GOT3 (cell line): ENCODE data around the gene TTLL11.
"Not testable (repeated sequence)": the region's sequence is repeated elsewhere in the genome, so short reads cannot be mapped to it uniquely, and the experiment has no call there.

Experiments used
- DNase-seq: peaks from one replicate; lab custom pipeline; 2025; ENCODE audit warnings: mixed read lengths; lab: John Stamatoyannopoulos, UW

The TTLL11 gene

DNA sequence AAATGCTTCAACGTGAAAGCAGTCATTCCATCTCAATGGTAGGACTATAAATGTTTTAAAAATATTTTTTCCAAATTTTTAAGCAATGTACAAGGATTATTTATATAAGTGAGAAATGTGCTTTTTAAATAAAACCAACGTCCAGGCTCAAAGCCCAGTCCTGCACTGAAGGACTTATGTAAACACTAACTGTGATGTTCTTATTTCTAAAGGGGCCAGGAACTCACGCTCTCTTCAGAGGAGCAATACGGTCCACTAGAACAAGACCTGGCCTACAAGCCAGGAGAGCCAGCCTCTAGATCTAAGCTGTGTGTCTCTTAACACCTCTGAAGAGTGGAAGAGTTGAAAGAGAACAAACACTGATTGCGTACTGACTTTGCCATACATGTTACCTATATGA is 12.1 kb downstream of the TTLL11 start:
- no peak for DNase-seq

DNA sequence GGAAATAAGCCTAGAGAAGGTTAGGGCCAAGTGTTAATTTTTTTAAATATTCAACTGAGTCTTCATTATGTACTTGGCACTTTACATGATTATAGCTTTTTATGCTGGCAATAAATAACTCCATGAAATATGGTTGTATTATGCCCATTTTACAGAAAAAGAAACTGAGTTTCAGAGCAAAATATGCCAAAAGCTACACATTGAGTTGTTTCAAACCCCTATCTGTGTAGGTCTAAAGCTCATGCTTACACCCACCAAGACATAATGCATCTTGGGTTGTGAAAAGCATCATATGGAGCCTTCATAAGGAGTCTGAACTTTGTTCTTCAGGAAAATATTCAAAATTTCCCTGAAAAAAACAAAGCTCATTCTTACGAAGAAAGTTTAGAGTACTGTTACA is 14.6 kb downstream of the TTLL11 start:
- DNase-seq: no peak

DNA sequence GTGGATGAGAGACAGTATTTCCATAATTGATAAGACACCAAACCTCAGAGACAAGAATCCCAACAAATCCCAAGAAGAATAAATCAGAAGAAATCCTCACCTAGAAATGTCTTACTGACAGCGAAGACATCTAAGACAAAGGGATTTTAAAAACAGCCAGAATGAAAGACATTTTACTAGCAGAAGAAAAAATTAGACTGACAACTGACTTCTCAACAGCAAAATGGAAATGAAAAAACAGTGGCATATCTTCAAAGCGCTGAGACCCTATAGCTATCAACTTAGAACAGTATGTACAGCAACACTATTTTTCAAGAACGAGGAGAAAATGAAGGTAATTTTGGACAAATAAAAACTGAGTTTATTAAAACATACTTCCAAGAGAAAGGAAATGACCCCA is 16.3 kb downstream of the TTLL11 start:
- no peak for DNase-seq

DNA sequence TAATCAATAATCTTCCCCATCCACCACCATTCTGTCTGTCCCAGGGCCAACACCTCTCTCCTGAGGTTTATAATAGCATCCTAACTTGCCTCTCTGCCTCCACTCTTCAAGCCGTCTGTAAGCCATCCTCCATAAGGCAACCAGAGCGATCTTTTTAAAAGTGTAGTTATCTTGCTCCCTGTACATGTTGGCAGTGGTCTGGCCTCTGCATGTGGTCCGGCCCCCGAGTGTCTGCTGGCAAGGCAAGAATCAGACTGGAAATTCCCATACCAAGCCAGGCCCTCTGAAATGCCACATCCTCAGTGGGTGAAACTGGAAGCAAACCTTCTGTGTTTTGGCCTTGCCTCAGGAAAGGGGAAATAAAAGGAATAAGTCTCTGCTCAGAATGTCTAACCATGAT is 17.0 kb downstream of the TTLL11 start:
- DNase-seq: no peak

DNA sequence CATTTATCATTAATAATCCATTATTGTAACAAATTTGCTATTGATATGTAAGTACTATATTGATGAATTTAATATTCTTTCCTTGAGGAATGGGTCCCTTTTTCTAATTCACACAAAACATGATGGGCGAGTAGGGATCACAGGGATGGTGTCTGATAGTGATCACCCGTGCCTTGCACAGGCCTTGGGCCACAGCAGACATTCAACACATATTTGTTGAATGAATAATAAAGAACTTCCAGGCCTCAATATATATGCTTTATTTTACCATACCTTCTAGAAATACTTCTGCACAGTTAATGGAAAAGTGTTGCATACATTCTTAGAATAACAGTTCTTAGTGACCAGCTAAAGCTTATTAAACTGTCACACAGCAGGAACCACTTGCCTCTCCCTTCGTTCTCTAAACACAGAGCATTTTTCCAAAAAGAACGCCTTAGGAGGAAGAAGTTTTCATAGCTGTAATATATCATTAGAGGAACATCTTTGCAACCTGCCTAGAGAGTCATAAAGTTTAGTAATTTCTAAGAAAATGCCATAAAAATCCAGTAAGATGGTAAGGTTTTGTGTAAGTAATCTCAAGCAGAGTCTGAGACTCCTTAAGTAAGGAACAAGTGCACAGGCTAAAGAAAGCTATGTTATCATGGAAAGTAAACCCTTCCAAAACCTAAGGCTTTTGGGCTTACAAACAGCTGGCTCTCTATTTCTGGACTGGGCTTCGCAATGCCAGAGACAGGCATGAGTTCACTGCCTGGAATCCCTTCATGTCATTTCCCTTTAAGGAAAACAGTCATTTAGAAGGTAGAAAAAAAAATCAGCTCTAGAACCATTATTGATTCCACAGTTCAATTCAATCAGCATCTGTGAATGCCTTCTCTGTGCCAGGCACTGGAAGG is 17.7 kb downstream of the TTLL11 start:
- no peak for DNase-seq

DNA sequence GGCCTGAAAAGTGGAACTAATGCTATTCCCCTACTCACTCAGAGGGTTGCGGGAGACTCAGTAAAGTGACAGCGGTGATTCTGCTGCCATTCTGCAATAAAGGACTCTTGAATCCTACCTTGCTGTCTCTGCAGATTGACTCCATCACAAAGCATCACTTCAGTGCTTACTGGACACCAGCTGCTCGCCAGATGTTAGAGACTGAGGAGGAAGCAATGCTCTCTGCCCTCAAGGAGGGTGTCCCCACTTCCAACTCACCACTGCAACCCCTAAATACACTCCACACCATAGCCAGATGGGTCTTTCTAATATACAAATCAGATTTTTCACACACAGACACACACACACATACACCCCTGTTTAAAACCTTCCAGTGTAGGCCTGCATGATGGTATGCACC is 21.4 kb downstream of the TTLL11 start:
- DNase-seq: no peak

DNA sequence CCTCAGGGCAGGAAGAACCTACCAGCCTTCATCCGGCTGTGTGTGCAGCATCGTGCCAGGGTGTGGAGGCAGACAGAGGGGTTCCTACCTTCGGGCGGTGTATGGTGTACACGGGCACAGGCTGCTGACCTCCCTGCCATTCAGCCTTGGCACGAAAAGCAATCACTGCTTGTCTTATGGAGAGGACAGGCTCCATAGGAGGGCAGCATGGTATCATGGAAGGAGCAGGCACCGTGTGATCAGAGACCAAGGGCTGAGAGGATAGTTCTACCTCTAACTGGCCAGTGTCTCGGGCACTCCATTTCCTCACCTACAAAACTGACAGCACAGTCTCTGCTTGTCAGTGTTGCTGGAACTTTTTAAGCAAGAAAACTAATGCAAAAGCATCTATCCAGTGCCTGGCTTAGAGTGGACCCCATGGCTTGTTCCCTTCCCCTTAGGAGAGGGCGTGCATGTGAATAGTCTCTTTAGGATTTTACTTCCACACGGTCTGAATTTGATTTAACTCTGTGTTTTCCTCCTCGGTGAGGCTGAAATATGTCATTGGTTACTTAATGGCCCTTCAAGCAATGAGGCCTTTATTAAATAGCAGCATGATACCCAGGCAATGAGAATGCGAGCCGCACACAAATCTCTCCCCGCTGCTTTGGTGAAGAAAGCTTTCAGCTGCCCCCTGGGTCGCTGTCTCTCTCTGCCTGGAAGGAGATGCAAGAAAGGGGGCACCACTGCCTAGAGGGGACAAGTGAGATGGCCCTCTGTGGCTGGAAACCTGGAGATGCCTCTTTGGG is 22.2 kb downstream of the TTLL11 start:
- no peak for DNase-seq

DNA sequence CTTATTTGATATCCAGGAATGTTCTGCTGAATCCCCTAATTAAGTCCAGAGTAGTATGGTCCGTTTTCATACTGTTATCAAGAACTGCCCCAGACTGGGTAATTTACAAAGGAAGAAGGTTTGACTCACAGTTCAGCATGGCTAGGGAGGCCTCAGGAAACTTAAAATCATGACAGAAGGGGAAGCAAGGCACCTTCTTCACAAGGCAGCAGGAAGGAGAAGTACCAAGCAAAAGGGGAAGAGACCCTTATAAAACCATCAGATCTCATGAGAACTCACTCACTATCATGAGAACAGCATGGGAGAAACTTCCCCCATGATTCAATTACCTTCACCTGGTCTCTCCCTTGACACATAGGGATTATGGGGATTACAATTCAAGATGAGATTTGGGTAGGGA is 26.4 kb downstream of the TTLL11 start:
- not testable (repeated sequence) for DNase-seq

DNA sequence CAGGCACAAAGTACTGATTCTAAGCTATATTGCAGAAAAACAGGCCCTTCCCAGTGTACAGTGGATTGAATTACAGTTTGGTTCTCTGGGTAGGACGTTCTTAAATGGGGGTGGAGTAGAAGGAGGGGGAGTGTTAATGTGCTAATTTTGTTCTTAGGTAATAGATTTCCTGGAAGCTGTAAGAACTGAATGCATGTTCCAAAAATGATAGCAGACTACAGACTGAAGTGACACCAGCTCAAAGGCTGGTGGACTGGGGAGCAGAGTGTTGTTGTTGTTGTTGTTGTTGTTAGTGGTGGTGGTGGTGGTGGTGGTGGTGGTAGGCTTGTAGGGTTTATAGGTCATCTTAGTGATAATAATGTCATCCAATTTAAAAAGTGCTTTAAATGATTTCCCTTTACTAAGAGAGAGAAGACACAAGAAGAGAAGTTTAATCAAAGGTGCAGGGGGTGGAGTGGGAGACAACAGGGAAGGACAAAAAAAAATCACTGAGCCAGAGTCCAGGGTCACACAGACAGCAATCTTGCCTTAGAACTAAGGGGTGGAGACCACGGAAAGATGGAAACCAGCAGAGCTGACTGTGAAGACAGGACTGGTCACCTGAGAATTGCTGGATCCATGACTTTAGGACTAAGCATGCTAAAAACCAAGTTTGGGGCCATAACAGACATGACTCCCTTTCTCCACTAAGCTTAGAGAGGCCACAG is 27.0 kb downstream of the TTLL11 start:
- DNase-seq: no peak

DNA sequence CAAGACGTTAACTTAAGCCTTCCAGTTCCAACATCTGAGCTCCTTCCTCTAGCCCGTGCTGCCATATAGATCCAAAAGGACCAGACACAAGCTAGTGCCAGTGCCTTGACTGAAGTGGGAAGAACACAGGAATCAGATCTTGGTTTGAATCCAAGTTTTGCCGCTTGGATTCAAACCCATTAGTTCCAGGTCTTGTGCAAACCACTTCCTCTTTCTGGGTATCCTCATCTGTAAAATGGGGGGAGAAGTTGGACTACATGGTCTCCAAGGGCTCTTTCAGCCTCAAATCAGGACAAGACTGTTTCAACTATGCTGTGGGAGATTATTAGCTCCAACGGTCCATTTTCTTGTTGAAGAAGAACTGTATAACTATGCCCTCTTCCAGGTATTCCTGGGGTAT is 32.6 kb downstream of the TTLL11 start:
- DNase-seq: no peak

DNA sequence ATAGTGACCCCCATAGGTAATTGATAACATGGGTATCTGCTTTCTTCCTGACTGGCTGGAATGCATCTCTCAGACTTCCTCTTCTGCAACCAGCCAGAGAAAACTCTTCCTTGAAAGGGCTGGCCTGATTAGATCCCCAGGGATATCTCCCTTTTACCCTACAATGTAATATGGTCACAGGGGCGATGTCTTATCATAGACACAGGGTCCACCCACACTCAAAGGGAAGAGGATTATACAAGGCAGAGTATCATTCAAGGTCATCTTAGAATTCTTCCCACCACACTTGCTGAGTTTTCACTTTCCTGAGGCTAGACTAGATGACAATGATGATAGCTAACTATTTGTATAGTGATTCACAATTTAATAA is 33.2 kb downstream of the TTLL11 start:
- no peak for DNase-seq

DNA sequence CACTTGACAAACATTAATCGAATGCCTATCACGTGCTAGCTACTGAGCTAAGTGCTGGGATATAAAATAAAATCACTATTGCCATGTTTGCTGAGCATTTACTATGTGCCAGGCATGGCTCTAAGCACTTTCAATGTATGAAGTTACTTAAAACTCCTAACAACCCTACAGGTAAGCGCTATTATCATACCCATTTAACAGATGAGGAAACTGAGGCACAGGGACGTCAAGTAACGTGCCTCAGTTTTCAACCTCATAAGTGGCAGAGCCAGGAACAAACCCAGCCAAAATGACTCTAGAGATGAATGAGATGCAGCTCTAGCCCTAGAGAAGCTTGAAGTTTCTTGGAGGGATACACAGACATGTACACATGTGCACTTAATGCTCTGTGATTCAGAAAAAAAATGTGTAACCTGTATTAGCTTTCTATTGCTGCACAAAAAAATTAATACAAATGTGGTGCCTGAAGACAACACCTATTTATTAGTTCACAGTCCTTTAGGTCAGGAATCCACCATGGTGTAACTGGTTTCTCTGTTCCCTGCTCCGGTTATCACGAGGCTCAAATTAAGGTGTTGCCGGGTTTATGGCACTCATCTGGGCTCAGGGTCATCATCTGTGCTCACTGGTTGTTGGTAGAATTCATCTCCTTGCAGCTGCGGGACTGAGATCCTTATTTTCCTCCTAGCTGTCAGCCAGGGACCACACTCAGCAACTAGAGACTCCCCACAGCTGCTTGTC is 33.7 kb downstream of the TTLL11 start:
- DNase-seq: no peak

DNA sequence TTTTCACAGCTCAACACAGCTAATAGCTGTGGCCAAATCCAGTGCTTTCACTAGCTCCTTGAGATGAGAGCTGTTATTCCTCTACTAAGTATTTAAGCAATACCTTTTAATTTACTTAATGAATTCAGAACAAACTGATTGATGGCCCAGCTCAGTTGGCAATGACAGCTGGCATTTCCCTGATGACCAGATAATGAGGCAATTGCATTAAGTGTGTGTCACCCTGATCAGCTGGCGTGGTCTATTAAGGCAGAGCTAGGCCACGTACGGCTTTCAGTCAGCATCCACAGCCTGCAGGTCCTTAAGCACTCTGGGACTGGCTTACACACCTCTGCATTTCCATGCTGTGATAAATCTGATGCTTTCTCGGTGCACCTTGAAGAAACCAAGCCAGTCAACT is 34.4 kb downstream of the TTLL11 start:
- no peak for DNase-seq

DNA sequence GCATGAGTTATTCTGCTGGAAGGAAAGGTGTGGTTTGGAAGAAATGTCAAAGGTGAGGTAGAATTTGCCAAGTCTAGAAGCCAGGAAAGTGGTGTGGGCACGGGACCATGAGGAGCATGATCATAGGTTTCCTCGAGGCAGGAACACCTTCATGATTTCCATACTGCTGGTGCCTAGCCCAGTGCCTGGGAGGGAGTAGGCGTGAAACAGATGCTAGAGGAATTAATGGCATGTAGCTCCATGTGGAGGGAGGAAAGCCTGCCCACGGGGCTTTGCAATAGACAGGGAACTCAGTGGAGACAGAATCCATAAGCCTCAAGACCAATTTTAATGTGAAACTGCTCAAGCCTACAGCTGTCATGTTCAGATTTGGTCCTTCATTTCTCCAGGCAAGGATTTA is 35.1 kb downstream of the TTLL11 start:
- DNase-seq: no peak

DNA sequence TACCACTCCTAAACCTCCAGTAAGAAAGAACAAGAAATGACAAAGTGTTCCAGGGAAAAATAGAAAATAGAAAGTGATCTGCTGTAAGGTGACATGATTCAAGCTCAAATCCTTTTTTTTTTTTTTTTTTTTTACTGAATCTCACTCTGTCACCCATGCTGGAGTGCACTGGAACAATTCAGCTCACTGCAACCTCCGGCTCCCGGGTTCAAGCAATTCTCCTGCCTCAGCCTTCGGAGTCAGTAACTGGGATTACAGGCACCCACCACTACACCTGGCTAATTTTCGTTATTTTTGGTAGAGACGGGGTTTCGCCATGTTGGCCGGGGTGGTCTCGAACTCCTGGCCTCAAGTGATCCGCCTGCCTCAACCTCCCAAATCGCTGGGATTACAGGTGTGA is 35.9 kb downstream of the TTLL11 start:
- DNase-seq: no peak

DNA sequence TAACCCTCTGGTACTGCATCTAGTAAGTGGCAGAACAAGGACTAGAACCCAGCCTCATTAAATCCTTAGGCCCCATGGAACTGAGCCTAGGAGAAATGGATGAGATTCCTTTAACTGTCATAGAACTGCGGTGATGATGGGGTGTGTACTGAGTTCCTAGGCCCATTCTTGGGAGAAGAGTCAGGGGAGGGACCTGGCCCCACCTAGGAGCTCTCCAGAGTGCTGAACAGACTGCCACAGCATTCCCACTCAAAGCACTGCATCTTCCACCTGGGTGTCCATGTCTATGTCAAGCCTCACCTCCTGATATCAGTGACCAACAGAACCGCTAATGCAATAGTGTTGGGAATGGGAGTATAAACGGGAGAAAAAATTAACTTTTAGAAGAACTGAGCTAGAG is 36.6 kb downstream of the TTLL11 start:
- DNase-seq: no peak

DNA sequence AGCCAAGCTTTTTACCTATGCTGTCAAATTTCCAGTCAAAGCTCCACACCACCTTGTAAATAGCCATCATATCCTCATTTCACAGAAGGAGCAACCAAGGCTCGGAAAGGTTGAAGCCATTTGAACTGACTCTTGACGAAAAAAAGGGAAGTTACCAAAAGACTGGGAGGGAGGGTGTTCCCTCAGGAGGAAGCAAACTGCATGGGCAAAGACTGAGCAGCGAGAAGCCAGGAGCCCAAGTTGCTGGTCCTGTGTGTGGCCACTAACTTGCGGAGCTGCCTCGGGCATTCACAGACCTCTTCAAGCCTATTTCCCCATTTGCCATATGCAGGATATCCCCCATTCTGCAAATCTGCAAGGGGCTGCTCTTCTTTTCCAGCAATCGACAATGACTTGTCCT is 37.4 kb downstream of the TTLL11 start:
- no peak for DNase-seq

DNA sequence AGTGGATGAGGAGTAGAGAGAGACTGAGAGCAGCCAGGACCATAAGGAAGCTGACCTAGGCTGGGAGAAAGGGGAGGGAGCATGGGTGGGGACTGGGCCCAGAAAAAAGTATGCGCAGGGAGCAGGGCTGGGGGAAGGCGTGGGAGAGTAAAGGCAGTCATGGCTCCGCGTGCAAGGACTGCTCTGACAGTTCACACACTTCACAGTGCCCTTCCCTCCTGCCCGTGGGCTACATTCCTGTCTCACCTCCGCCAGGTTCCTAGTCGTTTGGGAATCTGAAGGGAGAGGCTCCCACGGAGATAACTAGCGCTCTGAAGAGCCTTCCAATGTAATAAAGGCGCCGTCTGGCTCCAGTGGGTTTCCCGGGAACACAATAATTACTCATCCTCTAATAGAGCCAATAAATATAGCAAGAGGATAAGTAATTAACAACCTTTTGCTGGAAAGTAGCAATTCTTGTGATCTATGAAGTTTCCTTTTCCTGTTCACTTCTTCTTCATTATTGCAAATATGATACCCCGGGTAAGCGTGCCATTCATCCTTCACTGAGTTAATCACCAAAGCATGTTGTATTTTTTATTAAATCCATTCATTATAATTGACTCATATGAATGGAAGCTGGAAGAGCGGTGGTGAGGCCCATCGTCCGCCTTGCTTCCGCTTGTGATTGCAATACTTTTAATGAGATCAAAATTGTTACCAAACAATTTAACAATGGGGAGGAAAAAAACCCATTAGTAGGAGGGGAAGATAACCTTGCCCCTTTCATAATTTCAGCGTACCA is 39.3 kb downstream of the TTLL11 start:
- no peak for DNase-seq

DNA sequence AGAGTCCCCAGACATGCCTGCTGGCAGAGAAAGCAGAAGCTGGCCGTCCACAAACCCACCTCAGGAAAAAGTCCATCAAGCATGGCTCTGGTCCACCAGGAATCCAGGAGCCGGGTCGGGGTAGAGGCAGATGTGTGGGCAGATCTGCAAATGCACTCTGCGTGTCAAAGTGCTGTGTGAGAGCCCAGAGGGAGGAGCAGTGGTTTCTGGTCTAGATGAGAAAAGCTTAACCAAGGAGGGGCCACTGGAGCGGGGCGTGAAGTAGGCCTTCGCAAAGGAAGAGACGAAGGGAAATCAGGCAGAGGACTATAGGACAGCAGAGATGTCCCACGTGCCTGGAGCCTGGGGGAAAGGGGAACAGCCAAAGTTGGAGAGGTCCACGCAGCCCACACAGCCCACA is 40.0 kb downstream of the TTLL11 start:
- no peak for DNase-seq

DNA sequence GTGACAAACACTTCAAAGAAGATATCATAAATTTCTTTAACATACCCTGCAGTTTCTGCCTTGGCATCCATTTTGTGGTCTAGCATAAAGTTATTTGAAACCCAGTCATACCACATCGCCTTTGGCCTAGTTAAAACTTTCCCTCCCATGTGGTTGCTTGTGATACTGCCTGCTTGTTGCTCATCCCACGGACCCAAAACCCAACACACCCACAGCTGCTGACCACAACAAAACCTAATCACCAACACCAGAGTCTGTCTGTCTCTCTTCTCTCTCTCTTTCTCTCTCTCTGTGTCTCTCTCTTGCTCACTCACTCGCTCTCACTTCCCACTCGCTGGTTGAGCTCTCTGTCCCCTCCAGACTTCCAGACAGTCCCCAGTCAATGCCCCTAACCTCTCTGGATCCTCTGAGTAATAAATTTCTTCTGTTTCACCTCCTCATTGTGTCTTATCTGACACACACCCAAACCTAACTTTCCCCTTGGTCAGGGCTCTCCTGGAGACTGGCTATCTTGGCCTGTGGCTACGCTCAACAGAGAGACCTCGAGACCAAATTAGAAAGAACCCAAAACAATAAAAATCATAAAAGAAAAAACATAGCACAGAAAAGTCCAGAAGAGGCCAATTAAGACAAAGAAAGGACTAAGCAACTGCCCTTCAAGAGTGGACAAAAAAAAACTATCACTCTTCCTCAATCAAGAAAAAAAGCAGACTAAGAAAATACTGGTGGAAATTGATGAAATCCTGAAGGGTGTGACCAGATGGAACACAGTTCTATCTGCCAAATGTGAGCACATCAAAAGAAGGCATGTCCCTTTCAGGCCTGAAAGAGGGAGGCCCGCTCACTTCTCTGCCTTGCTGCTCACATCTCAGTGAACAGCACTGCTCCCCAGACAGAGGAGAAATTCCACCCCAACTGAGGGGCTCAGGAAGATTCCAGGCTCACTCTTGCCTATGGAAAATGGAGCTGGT is 41.5 kb downstream of the TTLL11 start:
- DNase-seq: no peak
